ENCODE measurements around the gene BBOF1.

- TF ChIP-seq CTCF (IDR thresholded peaks at IDR 0.05; ENCODE audit: borderline replicate concordance, extremely low read depth, low read length, poor library complexity, severe bottlenecking) (no peak), EZH2 (IDR thresholded peaks at IDR 0.05; ENCODE audit: borderline replicate concordance, low read depth, low read length, severe bottlenecking) (no peak)
These were observed 61.8 kb downstream of the BBOF1 start for GRCh38 chr14:74080820-74081460.
